COLO668 (cell line): ENCODE data around the gene PGM3.

Experiments
- DNase-seq: peaks from one replicate; lab custom pipeline; 2025; ENCODE audit not compliant: unreplicated experiment; lab: John Stamatoyannopoulos, UW

The PGM3 gene

DNA sequence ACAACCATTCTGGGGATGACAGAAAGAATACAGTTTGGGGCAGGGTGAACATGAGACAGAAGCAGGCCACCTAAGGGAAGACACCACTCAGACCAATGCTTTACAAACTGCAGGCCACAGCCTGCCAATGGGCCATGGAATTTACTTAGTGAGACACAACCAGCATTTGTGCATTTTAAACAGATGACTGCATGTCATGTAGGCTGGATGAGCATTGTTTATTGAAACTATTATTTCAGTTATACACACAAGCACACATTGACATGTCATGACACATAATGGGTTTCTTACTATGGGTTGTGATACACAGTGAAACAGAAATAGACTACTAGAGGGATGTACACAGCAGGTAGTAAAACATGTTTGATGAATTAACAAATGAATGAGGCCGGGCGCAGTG lies 8.0 kb downstream of the PGM3 start:
- DNase-seq, result no peak

DNA sequence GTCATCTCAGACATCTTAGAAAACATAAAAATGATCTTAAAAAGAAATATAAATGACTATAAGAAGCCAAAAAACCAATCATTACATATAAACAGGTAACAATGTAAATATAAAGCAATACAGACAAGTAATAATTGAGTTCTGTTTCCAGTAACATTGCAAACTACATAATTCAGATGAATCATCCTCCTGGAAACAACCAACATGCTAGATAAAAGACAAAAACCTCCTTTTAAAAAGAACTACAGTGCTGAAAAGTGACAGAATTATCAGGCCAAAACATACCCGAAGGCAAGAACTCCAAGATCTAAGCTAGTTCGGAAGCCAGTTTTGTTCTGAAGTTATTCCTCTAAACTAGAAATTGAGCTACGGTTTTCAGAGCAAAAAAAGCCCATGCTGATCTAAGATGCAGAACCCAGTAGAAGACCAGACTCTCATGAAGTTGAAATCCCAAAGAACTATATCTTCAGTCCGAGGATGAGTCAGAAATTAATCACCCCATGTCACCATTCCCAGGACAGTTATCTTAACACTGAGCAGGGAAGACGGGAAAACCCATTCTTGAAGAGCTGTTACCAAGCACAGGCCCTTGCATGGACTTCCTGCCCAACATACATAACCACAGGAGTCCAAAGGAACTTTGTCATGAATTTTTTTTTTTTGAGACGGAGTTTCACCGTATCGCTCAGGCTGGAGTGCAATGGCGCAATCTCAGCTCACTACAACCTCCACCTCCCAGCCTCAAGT lies 9.8 kb downstream of the PGM3 start:
- no peak for DNase-seq

DNA sequence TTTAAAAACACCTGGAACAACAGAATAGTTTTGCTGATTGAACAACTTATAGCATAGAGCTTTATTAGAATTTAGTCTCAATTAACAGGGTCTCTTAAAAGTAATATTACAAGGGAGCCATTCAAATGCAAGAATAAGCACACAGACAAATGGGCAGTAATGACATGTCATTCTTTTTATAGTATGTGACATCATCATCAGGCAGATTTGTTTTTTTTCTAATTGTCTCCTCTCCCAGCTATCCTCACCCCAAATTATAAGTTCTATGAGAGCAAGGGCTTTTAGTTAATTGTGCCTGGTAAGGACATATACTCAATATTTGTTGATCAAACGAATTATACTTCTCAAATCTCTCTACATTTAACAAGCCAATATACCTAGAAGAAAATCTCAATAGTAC lies 11.0 kb downstream of the PGM3 start:
- no peak for DNase-seq

DNA sequence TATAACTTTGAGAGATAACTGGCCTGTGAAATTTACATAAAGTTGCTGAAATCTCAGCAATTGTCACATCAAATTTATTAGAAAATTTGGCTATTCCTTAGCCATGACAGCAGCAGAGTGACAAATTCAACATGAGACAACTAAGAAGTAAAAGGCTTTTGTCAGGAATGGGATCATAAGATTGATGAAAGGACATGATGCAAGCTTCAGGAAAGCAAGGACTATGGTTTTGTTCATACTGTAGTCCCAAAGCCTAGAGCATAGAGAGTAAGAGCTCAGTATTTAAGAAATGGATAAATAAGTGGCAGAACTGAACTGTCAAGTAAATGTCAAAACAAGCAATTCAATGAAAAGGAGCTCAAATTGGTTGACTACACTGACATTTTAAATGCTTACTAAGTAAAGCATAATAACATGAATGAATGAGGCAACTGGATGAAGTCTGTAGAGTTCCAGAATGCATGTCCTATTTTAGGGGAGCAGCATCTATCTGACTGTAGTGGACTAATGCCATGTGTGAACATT lies 12.6 kb downstream of the PGM3 start:
- no peak for DNase-seq

DNA sequence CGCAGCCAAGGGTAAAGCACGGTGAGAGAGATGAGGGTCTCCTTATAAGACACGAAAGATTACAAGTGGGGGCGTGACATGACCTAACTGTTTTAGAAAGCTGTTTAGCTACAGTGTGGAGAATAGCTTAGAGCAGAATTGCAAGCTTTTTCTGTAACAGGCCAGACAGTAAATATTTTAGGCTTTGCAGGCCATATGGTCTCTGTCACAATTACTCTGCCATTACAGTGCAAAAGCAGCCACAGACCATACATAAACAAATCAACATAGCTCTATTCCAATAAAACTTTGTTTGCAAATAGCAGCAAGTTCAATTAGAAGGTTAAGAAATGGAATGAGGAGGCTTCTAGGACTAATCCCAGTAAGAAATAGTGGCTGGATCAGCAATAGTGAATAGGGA lies 16.8 kb downstream of the PGM3 start:
- no peak for DNase-seq

DNA sequence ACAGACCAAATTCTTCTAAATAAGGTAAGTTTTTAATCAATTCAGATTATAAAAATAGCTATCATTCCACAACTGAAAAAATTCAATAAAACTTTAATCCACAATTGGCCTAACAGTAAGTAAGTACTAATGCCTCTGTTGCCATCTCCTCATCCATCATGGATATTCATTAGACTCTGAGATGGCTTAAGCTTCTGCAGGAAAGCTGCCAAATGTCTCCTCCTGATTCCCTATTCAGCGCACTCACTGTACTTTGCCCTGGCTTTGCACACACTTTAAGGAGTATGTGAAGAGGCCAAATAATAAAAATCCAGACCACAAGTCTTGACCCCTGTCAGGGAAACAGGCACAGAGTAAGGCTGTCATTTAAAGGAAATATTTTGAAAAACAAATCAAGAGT lies 23.6 kb downstream of the PGM3 start:
- no peak for DNase-seq

DNA sequence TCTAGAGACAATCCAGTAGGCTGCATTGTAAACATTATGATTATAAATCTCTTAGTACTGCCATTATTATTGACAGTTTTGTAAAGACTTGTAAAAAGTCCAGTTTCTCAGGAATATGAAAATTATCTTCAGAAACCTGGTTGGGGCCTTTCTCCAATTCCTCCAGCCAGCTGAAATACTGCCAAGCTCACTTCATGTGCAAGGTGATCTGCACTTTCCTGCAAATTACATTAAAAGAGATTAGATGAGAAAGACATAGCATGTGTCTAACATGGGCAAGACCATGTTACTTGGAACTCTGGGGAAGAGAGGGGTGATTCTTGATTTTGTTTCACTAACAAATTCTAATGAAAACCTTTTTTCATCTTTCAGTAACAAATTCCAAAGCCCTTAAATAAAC lies 24.0 kb downstream of the PGM3 start:
- no peak for DNase-seq

DNA sequence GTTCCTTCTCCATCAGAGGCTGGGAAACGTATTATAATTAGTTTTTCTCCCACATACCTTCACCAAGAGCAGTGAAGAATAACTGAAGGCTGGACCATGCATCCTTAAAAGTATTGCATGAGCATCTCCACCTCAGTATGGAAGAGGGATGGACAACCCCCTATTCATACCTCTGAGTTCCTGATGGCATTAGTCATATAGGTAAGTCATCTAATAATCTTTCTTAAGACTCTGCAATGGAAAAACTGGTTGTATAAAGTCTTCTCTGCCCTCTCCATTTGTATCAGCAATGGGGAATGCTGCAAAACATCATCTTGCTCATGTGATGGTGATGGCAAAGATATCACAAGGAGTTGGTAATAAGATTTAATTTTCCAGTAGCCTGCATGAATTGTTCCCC lies 24.5 kb downstream of the PGM3 start:
- no peak for DNase-seq

DNA sequence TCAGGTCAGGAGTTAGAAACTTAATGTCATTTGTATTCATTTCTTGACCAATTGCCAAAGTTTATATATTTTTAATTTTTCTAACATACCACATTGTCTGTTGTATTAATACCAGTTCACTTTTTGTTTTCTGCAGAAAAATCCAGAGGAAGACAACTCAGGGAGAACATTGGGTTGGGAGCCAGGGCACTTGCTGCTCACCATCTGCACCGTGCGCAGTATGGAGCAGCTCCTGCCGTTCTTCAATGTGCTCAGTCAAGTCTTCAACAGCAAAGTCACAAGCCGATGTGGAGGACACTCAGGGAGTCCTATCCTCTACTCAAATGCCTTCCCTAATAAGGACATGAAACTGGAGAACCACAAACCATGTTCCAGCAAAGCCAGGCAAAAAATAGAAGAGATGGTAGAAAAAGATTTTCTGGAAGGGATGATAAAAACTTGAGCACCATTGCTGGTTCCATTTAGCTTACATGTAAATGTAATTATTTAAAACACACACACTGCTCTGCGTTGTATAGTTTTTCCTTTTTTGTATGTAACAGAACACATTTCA lies 25.3 kb downstream of the PGM3 start:
- no peak for DNase-seq

DNA sequence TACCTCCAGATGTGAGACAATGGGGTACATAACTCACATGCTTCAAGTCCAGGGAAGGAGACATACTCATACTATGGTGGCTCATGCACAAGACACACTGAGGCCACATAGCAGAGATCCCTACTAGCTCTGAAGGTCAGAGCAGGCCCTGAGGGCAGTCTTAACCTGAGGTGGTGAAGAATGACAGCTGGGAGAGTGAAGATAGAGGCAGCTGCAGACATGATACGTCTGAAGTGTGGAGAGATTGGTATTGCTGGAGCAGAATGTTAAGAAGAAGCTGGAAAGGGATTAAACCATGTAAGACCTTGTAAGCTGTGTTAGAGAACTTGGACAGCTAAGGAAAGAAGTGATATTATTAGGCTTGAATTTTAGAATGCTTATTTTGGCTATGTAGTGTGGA lies 32.9 kb downstream of the PGM3 start:
- no peak for DNase-seq

DNA sequence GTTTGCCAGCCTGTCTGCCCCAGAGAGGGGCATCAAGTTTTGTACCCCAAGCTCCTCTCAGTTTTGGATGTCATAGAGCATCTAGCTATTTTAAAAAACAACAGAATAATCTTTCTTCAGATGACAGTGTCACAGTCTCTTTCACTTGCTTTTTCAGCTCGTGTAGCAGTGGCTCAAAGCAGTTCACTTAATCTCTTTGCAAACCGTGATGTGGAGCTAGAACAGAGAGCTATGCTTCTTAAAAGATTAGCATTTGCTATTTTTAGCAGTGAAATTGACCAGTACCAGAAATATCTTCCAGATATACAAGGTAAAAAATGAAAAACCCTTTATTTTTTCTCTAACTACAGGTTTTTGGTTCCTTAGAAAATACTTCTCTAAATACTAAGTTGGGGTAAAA lies 37.3 kb downstream of the PGM3 start:
- no peak for DNase-seq

DNA sequence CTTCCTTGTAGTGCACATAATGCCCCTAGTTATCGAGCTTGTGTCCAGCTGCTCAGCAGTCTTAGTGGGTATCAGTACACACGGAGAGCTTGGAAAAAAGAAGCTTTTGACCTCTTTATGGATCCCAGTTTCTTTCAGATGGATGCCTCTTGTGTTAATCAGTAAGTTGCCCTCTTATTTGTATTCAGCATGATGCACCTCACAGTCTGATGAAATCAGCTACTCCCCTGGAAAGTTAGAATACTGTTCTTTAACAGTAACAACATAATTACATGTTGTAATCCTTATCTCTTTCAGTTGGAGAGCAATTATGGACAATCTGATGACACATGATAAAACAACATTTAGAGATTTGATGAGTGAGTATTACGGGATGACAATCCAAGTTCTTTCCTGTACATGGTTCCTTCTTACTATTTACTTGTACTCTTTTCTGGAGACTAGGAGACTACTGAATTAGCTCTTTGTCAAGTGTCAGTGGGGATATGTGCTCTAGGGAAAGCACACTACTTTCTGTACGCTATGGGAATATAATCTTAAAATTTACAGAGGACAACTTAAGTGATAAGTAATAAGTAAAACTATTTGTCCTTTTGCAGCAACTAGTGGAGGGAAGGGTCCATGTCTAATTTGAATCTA lies 39.1 kb downstream of the PGM3 start:
- no peak for DNase-seq

DNA sequence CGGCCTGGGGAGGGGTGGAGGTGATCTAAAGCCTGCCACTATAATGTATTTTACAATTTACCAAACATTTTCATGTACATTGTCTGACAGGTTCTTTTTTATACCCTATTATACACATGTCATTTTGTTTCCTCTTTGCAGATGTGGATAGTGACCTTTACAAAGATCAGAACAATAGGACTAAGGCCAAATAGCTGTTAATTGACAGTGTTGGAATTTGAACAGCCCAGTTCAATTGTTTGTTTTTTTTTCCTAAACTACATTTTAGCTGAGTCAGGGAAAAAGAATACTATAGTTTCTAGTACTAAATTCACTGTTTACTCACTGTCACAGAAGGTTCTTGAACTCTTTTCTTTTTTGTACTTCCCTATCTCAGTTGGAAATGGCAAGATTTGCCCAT lies 40.2 kb downstream of the PGM3 start:
- no peak for DNase-seq

DNA sequence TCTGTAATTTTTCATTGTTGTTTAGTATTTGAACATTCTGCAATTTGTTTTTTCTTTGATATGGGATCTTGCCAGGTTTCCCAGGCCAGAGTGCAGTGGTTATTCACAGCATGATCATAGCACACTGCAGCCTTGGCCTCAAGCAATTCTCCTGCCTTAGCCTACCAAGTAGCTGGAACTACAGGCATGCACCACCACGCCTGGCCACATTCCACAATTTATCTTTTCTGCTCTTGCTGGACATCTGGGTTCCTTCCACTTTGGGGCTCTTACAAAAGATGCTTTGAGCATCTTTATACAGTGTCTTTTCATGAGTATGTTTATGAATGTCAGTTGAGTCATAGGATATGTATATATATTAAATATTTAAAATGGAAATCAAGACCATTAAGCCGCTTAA lies 42.0 kb downstream of the PGM3 start:
- DNase-seq, result no peak

DNA sequence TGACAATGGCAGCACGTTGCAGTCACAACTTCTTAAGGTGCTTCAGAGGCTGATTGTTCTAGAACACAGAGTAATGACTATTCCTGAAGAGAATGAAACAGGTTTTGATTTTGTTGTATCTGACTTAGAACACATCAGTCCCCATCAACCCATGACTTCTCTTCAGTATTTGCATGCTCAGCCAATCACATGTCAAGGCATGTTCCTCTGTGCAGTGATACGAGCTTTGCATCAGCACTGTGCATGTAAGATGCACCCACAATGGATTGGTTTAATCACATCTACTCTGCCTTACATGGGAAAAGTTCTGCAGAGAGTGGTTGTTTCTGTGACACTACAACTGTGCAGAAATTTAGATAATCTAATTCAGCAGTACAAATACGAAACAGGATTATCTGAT lies 54.3 kb downstream of the PGM3 start:
- no peak for DNase-seq

DNA sequence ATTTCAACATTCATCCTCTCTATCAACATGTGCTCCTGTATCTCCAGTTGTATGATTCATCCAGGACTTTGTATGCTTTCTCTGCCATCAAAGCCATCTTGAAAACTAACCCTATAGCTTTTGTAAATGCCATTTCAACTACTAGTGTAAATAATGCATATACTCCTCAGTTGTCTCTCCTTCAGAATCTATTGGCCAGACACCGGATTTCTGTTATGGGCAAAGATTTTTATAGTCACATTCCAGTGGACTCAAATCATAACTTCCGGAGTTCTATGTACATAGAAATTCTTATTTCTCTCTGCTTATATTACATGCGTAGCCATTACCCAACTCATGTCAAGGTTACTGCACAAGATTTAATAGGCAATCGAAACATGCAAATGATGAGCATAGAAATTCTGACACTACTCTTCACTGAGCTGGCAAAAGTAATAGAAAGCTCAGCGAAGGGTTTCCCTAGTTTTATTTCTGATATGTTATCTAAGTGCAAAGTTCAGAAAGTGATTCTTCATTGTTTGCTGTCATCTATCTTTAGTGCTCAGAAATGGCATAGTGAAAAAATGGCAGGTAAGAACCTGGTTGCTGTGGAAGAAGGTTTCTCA lies 54.8 kb downstream of the PGM3 start:
- no peak for DNase-seq

DNA sequence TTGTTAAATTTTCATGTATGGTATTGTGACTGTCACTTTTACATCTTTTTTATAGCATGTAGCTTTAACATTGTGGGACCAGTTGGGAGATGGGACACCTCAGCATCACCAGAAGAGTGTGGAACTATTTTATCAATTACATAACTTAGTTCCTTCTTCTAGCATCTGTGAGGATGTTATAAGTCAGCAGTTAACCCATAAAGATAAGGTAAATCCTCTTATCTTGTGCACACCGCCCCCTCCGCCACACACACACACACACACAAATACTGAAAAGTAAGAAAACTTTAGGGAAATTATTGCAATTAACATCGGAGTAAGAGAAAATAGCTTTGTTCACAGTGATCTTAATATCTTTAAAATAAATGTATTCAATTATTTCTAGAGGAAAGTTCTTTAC lies 60.9 kb downstream of the PGM3 start:
- DNase-seq, result no peak

DNA sequence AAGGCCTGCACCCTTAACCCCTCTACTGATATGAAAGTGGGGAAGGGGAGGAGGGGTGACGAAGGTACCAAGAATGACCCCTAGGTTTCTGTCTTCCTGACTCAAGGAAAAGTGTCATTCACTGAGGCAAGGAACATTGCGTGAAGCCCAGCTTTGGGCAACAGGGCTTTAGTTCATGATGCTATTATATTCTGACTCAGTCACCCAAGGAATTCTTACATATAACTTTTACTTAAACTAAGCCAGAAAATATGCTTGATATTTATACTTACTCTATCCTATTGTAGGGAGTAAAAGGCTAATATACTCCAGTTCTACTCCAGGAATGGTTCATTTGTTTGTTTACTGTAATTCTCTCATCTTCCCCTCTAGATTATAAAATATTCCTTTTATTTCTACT lies 65.1 kb downstream of the PGM3 start:
- no peak for DNase-seq

DNA sequence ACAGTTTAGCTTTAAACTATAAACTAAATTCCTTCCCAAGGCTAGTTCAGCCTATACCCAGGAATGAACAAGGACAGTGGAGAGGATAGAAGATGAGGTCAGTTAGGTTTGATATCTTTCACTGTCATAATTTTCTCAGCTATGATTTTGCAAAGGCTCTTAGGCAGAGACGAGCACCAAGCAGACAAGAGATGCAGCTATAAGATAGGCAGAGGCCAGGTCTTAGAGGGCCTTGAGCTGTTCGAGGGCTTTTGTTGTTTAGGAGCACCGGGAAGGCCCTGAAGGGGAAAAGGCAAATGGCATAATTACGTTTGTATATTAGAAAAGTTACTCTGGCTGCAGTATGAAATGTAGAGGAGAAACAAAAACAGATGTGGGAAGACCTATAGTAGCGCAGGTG lies 65.8 kb downstream of the PGM3 start:
- no peak for DNase-seq

DNA sequence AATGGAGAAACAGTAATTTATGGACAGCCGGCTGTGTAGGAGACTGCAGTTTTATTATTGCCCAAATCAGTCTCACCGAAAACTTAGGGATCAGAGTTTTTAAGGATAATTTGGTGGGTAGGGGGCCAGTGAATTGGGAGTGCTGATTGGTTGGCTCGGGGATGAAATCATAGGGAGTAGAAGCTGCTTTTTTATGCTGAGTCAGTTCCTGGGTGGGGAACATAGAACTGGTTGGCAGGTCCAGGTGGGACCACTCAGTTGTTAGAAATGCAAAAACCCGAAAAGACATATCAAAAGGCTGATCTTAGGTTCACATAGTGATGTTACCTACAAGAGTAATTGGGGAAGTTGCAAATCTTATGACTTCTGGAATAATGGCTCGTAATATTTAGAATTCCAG lies 66.3 kb downstream of the PGM3 start:
- no peak for DNase-seq

DNA sequence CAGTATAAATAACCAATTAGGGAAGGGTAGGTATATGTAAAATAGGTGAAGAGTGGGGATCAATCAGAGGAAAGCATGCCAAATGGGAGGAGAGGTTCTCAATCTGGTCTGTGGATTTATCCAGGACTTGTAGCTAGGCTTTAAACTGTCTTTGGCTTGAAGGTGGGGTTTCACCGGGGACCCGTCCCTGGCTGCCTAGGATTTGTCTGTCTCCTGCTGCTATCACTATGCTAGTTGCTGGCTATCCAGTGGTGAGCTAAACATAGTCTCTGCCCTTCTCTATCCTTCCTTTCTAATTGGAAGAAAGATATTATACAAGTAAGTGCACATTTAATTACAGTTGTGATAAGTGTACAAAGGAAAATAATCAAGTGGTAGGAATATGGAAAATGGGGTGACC lies 66.8 kb downstream of the PGM3 start:
- DNase-seq, result no peak

DNA sequence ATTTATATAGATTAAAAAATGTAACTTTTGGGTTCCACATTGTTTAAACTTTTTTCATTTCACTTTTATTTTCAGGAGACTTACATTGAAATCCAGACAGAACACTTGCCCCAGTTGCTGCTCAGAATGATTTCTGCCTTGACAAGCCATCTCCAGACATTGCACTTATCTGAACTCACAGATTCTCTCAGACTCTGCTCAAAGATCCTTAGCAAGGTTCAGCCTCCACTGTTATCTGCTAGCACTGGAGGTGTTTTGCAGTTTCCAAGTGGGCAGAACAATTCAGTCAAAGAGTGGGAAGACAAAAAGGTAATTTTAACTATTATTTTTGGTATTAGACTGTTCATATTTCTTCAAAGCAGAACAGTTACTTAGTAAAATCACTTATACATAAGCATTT lies 67.6 kb downstream of the PGM3 start:
- DNase-seq, result no peak
